Mucosa of descending colon (tissue), 3 donors: ENCODE data around the gene AXIN2. TPM values are rescaled to one million over a fixed set of nuclear protein-coding genes. Genes with fewer than 3 reads are reported as not detected.

Source experiments
- ATAC-seq: fragments of 200-7000 bp; cut with Tn5 transposase; one replicate; pipeline ENCODE4 v1.9.1; 2020; ENCODE audit warnings: mild to moderate bottlenecking, moderate library complexity
- DNase-seq, 3 donors: peaks; one replicate each; pipeline ENCODE4 v3.0.0-alpha.2; 2020
- H3K36me3 ChIP-seq: fragments of 200-600 bp; one replicate; pipeline ENCODE4 v1.8.0; 2021; ENCODE audit warnings: low read depth, mild to moderate bottlenecking
- H3K4me1 ChIP-seq: fragments of 200-600 bp; one replicate; pipeline ENCODE4 v1.8.0; 2021; ENCODE audit warnings: low read depth, mild to moderate bottlenecking
- H3K4me3 ChIP-seq: fragments of 200-600 bp; one replicate; pipeline ENCODE4 v1.8.0; 2021; ENCODE audit warnings: mild to moderate bottlenecking
- H3K9me3 ChIP-seq: fragments of 200-600 bp; one replicate; pipeline ENCODE4 v1.8.0; 2021; ENCODE audit warnings: mild to moderate bottlenecking
- CTCF ChIP-seq: fragments of 200-600 bp; IDR thresholded peaks from one replicate; pipeline ENCODE4 v1.8.0; 2022; ENCODE audit warnings: antibody characterized with exemption, mild to moderate bottlenecking
- intact Hi-C, 2 donors: fragments of 100-400 bp; cut with DNase I in 1 of 2; cut with micrococcal nuclease in 1 of 2; formaldehyde crosslinking; loops; one replicate each; pipeline versions ENCODE4 v1.11.0 to v1.11.1; 2022; cut with DNase I, micrococcal nuclease
- total RNA-seq, 3 donors: library from RNA; stranded (reverse); fragmentation: NEBNext Ultra II Directional in 2 of 3; extraction: Animal tissue kit (Norgen Biotek cat#: 25700) in 2 of 3; gene quantifications; one replicate each; pipeline versions ENCODE4 v1.2.1 to v1.2.4, GENCODE V29; 2021 to 2023
- donor health status: DM: no; HTN: no; CAD: no; lungs with moderate emphysema.
- donor health status: DM: no; HTN: no; CAD: no.
- donor health status: DM: no; HTN: yes; CAD: no.

The AXIN2 gene
- total RNA-seq, 3 donors from 2014 or later: 27.6 to 63.3 (median 39.3) TPM

DNA sequence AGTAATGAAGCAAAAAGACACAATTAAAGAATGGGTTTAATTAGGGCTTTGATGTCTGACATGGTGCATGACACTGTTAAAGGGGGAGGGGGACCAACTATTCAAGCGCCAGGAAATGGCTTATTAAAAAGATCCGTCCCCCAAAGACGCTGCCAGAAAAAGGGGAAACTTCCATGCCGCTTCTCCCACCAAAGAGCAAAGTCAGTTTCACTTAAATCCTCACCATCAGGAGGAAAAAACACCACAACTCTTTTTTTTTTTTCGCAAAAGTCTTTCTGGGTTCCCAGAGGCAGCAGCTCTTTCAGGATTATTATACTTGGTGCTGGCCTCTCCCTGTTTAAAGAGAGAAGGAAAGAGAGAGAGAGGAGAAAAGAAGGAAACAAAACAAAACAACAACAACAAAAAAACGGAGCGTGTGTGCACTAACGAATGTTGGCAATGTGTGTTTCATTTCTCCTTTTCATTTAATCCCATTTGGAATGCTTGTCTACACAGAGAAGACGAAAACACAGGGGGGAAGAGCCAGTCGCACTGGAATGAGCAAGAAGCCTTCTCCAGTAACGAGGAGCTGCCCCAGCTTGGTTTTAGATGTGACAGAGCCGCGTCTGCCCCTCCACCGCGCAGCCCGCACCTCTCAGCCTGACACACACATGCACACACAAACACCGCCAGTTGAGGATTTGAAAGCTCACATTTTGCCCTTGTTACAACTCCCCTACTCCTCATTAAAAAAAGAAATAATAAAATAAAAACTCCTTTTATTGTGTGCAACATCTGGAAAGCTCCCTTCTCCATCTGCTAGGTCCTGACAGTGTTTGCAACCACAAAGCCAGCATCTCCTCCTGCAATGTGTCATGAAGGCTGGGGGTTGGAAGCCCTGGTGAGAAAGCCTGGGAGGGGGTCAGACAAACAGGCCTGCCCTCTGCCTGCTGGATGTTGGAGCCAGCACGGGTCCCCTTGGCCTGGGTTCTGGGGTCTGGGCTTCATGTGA lies 32.7 kb upstream of the AXIN2 start:
- H3K9me3 ChIP-seq: no peaks in the 10 kb centered on the region
- H3K4me1 ChIP-seq: peaks cover under 1% of the 10 kb centered on the region
- intact Hi-C loops: no loop called here
- H3K4me3 ChIP-seq: no peak overlapping the region
- TF ChIP-seq CTCF: no peak
- DNase-seq: no peak
- no peak for ATAC-seq
- no peaks in the 10 kb centered on the region for H3K36me3 ChIP-seq

- H3K36me3 ChIP-seq: no peaks in the 10 kb centered on the region
- ATAC-seq: no peak
- intact Hi-C loops: no loop called here
- H3K4me3 ChIP-seq: no peak overlapping the region
- TF ChIP-seq CTCF: no peak
- no peak for DNase-seq
- peaks cover 9% of the 10 kb centered on the region for H3K4me1 ChIP-seq
- H3K9me3 ChIP-seq: no peaks in the 10 kb centered on the region
Observed at GRCh38 chr17:65593092-65593854, 31.8 kb upstream of the AXIN2 start.

GRCh38 chr17:65592125-65592965 lies 30.9 kb upstream of the AXIN2 start:
- peaks cover 12% of the 10 kb centered on the region for H3K4me1 ChIP-seq
- H3K4me3 ChIP-seq: no peak overlapping the region
- no peaks in the 10 kb centered on the region for H3K9me3 ChIP-seq
- H3K36me3 ChIP-seq: no peaks in the 10 kb centered on the region
- DNase-seq (peak in 1 of 3 donors; percentile 8), ATAC-seq (no peak)
- intact Hi-C loops: no loop called here
- no peak for TF ChIP-seq CTCF

DNA sequence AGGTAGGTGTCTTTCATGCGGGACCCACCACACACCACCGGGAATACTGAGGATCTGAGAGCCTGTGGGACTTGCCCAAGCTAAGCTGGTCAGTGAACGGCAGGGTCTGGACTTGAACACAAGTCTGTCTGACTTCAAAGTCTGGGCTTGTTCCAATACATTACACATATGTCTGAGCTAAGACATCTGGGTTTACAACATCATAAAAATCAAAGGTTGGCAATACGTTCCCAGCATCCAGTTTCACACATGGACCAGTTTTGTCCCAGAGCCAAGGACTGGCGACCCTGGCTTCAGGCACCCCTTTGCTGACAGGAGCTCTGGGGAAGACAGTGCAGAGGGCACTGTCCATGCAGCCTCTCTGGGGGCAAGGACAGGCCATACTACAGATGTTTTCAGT lies 27.9 kb upstream of the AXIN2 start:
- Histone ChIP-seq H3K36me3 (no peaks in the 10 kb centered on the region), H3K9me3 (no peaks in the 10 kb centered on the region), H3K4me3 (no peak overlapping the region), H3K4me1 (peaks cover 12% of the 10 kb centered on the region)
- ATAC-seq: peak; percentile 60
- intact Hi-C loops: no loop called here
- peak in 1 of 3 donors; percentile 34 for DNase-seq
- TF ChIP-seq CTCF: no peak

DNA sequence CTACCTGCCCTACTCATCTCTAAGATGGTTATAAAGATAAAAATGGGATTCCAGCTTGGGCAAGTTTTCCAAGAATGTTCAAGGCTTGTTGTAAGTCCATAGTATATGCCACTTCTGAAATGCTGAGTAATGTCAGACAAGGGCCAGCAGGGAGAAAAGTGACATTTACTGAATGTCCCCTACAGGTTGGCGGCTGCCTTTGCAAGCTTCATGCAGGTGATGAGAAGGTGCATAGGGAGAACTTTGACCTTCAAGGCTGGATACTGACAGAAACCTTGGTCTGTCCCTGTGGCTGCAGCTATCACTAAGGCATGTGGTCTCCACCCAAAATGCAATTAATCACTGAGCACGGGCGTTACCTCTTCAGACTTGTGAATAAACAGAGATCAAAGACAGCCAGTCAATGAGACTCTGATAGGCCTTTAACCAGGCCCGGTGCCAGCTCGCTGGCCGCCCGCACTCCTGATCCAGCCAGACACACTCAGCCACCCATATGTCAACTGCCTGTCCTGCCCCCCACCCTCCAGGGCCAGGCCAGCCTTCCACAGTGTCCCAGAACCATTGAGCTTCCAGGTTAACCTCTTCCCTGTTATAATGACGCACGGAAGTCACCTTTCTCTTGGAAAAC lies 26.8 kb upstream of the AXIN2 start:
- H3K4me3 ChIP-seq: no peak overlapping the region
- TF ChIP-seq CTCF: no peak
- intact Hi-C loops: no loop called here
- DNase-seq (peak; percentile 84 to 87 (median 86)), ATAC-seq (peak; percentile 87)
- H3K9me3 ChIP-seq: no peaks in the 10 kb centered on the region
- H3K4me1 ChIP-seq: peaks cover 12% of the 10 kb centered on the region
- no peaks in the 10 kb centered on the region for H3K36me3 ChIP-seq
